GM12872 (cell line): ENCODE measurements around the gene ACYP2.

Experiments
- TF ChIP-seq, protein P1 (sequence below): IDR thresholded peaks from 3 replicates; pipeline ENCODE4 v1.5.1; 2011; ENCODE audit warnings: low read depth, mild to moderate bottlenecking, low read length, moderate library complexity; ENCODE audit not compliant: insufficient read depth

The ACYP2 gene

DNA sequence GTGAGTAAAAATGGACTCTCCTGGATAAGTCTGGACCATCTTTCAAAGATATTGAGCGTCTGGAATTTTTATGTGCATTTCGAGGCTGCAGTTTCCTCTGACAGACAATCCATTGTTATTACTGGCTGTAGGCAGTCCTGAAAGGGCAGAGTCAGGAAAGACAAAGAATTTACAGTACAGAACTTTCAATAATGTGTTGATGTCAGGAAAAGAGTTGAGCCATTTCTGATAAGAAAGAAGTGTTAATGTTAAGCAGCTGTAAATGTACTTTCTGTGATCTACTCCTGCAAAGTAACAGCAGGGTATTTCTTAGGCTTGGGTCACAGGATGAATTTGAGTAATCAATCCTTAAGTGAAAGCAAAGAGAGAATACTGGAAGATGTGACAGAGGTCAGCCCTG is 110.8 kb downstream of the ACYP2 start:
- TF ChIP-seq, protein P1, sequence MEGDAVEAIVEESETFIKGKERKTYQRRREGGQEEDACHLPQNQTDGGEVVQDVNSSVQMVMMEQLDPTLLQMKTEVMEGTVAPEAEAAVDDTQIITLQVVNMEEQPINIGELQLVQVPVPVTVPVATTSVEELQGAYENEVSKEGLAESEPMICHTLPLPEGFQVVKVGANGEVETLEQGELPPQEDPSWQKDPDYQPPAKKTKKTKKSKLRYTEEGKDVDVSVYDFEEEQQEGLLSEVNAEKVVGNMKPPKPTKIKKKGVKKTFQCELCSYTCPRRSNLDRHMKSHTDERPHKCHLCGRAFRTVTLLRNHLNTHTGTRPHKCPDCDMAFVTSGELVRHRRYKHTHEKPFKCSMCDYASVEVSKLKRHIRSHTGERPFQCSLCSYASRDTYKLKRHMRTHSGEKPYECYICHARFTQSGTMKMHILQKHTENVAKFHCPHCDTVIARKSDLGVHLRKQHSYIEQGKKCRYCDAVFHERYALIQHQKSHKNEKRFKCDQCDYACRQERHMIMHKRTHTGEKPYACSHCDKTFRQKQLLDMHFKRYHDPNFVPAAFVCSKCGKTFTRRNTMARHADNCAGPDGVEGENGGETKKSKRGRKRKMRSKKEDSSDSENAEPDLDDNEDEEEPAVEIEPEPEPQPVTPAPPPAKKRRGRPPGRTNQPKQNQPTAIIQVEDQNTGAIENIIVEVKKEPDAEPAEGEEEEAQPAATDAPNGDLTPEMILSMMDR: no peak

GRCh38 chr2:54227798-54228197 is 112.4 kb downstream of the ACYP2 start:
- TF ChIP-seq, protein P1: no peak

- TF ChIP-seq, protein P1: no peak
Observed at GRCh38 chr2:54228945-54229344, 113.5 kb downstream of the ACYP2 start.

DNA sequence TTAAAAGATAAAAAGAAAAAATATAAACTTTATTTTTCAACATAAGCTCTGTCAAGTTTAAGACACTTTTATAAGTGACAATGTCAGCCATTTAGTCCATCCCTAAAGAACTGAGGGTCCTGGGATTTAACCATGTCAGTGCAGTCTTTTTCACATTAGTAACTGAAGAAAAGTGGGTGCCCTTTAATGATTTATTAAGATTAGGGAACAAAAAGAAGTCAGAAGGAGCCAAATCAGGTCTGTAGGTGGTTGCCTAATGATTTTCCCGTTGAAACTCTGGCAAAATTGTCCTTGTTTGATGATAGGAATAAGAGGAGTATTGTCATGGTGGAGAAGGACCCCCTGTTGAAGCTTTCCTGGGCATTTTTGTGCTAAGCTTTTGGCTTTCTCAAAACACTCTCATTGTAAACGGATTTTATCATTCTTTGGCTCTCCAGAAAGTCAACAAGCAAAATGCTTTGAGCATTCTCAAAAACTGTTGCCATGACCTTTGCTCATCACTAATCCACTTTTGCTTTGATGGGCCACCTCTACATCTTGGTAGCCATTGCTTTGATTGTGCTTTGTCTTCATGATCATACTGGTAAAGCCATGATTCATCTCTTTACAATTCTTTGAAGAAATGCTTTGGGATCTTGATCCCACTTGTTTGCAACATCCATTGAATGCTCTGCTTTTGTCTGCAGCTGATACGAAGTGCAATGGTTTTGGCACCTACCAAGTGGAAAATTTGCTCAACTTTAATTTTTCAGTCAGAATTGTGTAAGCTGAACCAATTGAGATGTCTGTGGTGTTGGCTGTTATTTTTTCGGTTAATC is 118.6 kb downstream of the ACYP2 start:
- TF ChIP-seq, protein P1: no peak

GRCh38 chr2:54237428-54237827 is 122.0 kb downstream of the ACYP2 start:
- TF ChIP-seq, protein P1: no peak

DNA sequence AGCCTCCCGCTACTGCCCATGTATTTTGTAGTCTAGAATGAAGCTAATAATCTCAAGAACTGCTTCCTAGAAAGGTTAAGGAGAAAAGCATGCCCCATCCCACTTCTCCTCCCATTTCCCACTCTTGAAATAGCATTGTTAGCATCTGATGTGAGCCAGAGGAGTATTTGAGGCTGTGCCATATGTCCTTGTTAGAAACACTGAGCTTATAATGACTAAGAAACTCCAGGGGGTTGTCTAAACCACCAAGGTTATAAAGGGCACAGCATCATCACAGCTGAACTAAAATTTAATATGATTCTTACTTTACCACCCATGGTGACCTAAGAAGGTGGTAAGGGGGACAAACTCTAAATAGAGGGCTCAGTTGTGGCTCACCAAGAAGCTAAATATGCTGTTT is 124.0 kb downstream of the ACYP2 start:
- TF ChIP-seq, protein P1: no peak

DNA sequence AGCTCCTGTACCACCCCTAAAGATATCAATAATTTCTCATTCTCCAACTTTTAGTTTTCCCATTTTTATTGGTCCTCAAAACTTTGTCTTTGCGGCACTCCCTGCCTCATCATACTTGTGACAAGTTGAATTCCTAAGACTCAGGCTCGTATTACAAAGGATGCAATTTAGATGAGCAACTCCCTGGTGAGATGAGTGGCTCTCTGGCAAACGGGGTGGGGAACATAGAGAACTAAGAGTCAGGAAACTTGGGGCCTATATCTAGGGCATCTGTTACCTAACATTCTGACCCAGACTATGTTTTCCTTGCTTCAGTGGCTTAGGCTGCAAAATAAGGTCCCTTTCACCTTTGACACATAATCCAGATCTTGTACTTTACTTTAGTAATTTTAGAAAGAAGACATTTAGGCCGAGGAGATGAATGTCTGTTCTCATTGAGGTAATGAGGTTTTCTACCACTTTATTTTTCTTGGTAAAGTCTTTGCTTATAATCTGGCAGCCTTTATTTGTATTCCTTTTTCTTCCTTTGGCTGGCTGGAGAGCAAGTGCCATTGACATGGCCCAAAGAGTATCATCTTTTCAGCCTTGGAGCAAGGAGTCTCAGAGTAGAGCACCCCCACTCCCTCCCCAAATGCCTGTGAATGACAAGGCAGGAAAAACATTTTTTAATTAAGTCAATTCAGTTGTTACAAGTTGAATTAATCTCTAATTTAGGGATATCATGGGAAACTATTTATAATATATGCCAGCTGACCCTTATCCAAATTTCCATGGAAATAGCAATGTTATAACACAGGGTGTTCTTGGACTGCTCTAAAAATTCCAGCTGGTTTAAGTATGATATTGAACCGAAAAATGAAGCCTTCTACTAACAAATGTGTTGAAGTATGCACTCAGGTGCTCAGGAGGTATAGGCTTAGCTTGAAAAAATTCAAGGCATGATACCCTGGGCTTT is 125.4 kb downstream of the ACYP2 start:
- TF ChIP-seq, protein P1: no peak
